Lung (tissue), 12 donors: ENCODE data around the gene ZNF488. TPM values are rescaled to one million over a fixed set of nuclear protein-coding genes. Genes with fewer than 3 reads are reported as not detected.
A peak's percentile ranks its signal among the peaks of the same experiment; 100 is the strongest.

Experiments used
- ATAC-seq: fragments of 200-7000 bp; cut with Tn5 transposase; one replicate; pipeline ENCODE4 v1.9.1; 2020; ENCODE audit warnings: moderate number of reproducible peaks; ENCODE audit not compliant: insufficient read depth, low FRiP score
- DNase-seq, 3 donors: peaks; one replicate each; pipeline ENCODE4 v3.0.0-alpha.2; 2013 to 2017
- H3K27ac ChIP-seq, 2 donors: one replicate each; pipeline ENCODE4 v1.5.1; 2013; ENCODE audit warnings: mild to moderate bottlenecking in 2 of 2, moderate library complexity in 2 of 2, control low read depth in 1 of 2, inconsistent platforms in 1 of 2, low read depth in 1 of 2, low read length in 1 of 2
- H3K27me3 ChIP-seq, 3 donors: one replicate each; pipeline ENCODE4 v1.5.1; 2013; ENCODE audit warnings: low read length in 2 of 3; ENCODE audit not compliant: control insufficient read depth in 3 of 3, insufficient read depth in 3 of 3
- H3K36me3 ChIP-seq, 4 donors: one replicate each; pipeline ENCODE4 v1.5.1; 2013; ENCODE audit warnings: low read length in 4 of 4, mild to moderate bottlenecking in 1 of 4, moderate library complexity in 1 of 4; ENCODE audit not compliant: control insufficient read depth in 4 of 4, insufficient read depth in 4 of 4
- H3K4me1 ChIP-seq, 5 donors: one replicate each; pipeline ENCODE4 v1.5.1; 2013; ENCODE audit warnings: low read length in 5 of 5, mild to moderate bottlenecking in 2 of 5, moderate library complexity in 1 of 5; ENCODE audit not compliant: control insufficient read depth in 5 of 5, insufficient read depth in 5 of 5
- H3K4me3 ChIP-seq: one replicate; pipeline ENCODE4 v1.5.1; 2013; ENCODE audit warnings: mild to moderate bottlenecking, control low read depth, moderate library complexity
- H3K9ac ChIP-seq, 2 donors: one replicate each; pipeline ENCODE4 v1.5.1; 2013; ENCODE audit warnings: low read length in 2 of 2, control low read depth in 1 of 2; ENCODE audit not compliant: insufficient read depth in 1 of 2
- H3K9me3 ChIP-seq, 4 donors: one replicate each; pipeline ENCODE4 v1.5.1; 2013; ENCODE audit warnings: low read length in 3 of 4, mild to moderate bottlenecking in 1 of 4, moderate library complexity in 1 of 4; ENCODE audit not compliant: control insufficient read depth in 4 of 4, insufficient read depth in 3 of 4
- WGBS, 2 donors: extraction: QIAGEN DNeasy Blood & Tissue Kit; methylation state at CpG; one replicate each; pipeline ENCODE4 v1.1.7; 2013; 5-methylcytosine and 5-hydroxymethylcytosine counted together
- polyA plus RNA-seq, 2 donors: library from polyadenylated mRNA; stranded (reverse); fragments of 200-250 nt; gene quantifications; one replicate each; pipeline ENCODE4 v1.2.1, GENCODE V29; 2013
- total RNA-seq, 2 donors: library from RNA; depleted of rRNA in 1 of 2; stranded (reverse); fragments of >200 nt in 1 of 2; gene quantifications; one replicate each; pipeline ENCODE4 v1.2.1, GENCODE V29; 2014 to 2021
- TF ChIP-seq, protein P1 (sequence below): IDR thresholded peaks from 2 replicates; pipeline ENCODE4 v1.5.1; 2012; ENCODE audit warnings: mild to moderate bottlenecking; ENCODE audit errors: control extremely low read depth, extremely low read depth
- donor health status: control.
- donor health status: control.
- donor health status: Bipolar disorder and iron deficiency.
- donor health status: healthy.
- donor health status: DM: yes; HTN: yes; CAD: no.

Gene ZNF488
- total and polyA plus RNA-seq, 4 donors = 0.15 to 0.64 (median 0.42) TPM

GRCh38 chr10:47369251-47369894 is 14.7 kb downstream of the ZNF488 start:
- 80 to 84% methylated on average over 9 of the region's 9 CpGs for WGBS, 2 donors
- DNase-seq (peak in 1 of 3 donors; percentile 1), ATAC-seq (no peak)
- H3K4me3 ChIP-seq = no peak overlapping the region
- H3K27ac ChIP-seq = no peak overlapping the region
- H3K36me3 ChIP-seq = no peaks in the 10 kb centered on the region
- TF ChIP-seq, protein P1, sequence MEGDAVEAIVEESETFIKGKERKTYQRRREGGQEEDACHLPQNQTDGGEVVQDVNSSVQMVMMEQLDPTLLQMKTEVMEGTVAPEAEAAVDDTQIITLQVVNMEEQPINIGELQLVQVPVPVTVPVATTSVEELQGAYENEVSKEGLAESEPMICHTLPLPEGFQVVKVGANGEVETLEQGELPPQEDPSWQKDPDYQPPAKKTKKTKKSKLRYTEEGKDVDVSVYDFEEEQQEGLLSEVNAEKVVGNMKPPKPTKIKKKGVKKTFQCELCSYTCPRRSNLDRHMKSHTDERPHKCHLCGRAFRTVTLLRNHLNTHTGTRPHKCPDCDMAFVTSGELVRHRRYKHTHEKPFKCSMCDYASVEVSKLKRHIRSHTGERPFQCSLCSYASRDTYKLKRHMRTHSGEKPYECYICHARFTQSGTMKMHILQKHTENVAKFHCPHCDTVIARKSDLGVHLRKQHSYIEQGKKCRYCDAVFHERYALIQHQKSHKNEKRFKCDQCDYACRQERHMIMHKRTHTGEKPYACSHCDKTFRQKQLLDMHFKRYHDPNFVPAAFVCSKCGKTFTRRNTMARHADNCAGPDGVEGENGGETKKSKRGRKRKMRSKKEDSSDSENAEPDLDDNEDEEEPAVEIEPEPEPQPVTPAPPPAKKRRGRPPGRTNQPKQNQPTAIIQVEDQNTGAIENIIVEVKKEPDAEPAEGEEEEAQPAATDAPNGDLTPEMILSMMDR = no peak
- H3K9me3 ChIP-seq = no peaks in the 10 kb centered on the region
- H3K9ac ChIP-seq = no peak overlapping the region
- peaks cover 0 to 5% (median under 1%) of the 10 kb centered on the region in 5 donors for H3K4me1 ChIP-seq
- no peaks in the 10 kb centered on the region for H3K27me3 ChIP-seq

DNA sequence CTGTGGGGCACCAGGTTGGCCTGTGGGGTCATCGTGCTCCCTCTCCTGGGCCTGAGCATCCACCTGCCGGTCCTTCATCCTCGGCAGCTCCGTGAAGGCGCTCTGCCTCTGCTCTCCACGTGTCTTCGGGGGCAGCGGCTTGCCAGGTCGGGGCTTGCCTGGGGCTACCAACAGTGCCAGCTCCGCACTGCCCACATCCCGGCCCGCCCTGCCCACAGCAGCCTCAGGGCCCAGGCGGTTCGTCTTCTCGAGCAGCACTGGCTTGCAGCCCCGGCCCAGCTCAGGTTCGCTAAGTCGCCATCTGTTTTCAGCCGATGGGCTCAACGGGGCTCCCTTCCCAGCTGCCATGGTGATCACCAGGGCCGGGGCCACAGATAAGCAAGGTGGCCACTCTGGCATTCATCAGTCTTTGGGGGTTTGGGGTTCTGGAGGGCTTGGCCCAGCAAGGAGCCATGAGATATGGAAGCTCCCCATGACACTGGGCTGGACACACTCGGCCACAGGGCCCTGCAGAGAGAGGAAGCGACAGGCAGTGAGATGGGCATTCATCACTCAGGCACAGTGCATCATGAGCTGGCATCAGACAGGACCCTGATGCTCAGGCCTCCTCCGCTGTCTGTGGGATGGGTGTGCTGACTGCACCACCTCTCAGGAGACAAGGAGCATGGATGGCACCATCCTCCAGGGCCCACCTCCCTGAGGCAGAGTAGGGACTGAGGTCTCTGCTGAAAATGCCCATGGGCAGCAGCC is 15.5 kb downstream of the ZNF488 start:
- Histone ChIP-seq H3K27me3 (no peaks in the 10 kb centered on the region), H3K4me3 (no peak overlapping the region), H3K36me3 (no peaks in the 10 kb centered on the region), H3K9me3 (no peaks in the 10 kb centered on the region), H3K4me1 (no peaks in the 10 kb centered on the region), H3K9ac (no peak overlapping the region), H3K27ac (no peak overlapping the region)
- ATAC-seq (no peak), DNase-seq (peak in 1 of 3 donors; percentile 9)
- TF ChIP-seq, protein P1 = no peak
- WGBS, 2 donors = 94 to 96% methylated on average over 22 to 24 of the region's 24 CpGs

DNA sequence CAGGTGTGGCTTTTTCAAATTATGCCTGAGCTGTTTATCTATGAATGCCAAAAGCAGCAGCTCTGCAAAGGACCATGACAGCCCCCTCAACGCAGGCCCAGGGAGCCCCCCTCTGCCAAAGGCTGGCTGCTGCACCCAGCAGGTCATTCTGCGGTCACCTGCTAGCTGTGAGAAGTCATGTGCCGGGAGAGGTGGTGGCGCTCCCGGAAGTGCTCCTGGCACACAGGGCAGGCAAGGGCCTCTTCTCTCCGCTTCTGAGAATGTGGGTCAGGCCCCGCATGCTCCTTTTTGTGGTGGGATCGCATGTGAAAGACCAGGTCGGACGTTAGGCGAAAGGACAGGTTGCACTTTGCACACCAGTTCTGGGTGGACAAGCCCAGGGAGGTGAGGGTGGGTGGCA is 16.4 kb downstream of the ZNF488 start:
- no peaks in the 10 kb centered on the region for H3K27me3 ChIP-seq
- 89 to 91% methylated on average over 11 of the region's 11 CpGs for WGBS, 2 donors
- DNase-seq = peak in 2 of 3 donors; percentile 11

More for the DNA sequence above, 16.4 kb downstream of the ZNF488 start:
- ATAC-seq = no peak
- Histone ChIP-seq H3K4me1 (no peaks in the 10 kb centered on the region), H3K9ac (no peak overlapping the region), H3K27ac (no peak overlapping the region), H3K36me3 (no peaks in the 10 kb centered on the region), H3K4me3 (no peak overlapping the region), H3K9me3 (no peaks in the 10 kb centered on the region)
- TF ChIP-seq, protein P1 = no peak
